ENCODE results near the gene TUBA1A.

TUBA1A gene

DNA sequence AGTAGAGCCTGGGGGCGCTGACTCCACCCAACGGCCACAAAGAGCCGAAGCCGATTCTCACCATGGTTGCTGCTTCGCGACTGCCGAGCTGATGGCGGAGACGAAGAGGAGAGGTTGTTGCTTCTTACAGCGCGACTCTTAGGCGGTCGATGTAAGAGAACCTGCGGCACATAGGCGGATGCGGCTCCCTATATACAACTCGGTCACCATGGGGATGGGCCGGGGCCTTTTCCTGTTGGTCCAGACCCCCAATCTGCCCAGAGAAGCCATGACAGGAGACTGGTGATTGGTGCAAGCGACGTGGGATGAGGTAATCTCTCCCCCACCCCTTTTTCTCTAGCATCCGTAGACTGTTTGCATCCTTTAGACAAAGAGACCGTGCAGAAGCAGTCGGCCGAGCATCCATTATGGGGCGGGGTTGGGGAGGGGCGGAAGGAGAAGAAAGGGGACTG, at the start of gene TUBA1A:
Gene TUBA1A (minus strand): TSS at position 165 of the 452 bp plus-strand sequence. CDS start 101 bp downstream, at position 64.
- peak; percentile 74 for DNase-seq (ENCODE audit: low read depth)

DNA sequence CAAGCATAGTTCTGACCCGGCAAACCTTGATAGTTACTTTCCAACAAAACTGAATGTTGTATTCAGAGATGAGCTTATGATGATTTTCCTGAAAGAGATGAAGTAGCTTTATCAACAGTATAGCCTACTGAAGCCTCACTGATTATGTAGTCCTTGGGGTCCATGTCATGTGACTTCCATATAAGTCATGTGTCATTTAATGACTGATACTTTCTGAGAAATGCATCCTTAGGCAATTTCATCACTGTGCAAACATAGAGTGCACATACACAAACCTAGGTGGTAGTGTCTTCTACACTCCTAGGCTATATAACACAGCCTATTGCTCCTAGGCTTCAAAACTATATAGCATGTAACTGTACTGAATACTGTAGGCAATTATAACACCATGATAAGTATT, 47.5 kb upstream of the TUBA1A start:
- H3K4me3 ChIP-seq (ENCODE audit: low read depth, low read length), result no peak overlapping the region
- no peak for DNase-seq (ENCODE audit: low read depth)
- TF ChIP-seq, protein P1, sequence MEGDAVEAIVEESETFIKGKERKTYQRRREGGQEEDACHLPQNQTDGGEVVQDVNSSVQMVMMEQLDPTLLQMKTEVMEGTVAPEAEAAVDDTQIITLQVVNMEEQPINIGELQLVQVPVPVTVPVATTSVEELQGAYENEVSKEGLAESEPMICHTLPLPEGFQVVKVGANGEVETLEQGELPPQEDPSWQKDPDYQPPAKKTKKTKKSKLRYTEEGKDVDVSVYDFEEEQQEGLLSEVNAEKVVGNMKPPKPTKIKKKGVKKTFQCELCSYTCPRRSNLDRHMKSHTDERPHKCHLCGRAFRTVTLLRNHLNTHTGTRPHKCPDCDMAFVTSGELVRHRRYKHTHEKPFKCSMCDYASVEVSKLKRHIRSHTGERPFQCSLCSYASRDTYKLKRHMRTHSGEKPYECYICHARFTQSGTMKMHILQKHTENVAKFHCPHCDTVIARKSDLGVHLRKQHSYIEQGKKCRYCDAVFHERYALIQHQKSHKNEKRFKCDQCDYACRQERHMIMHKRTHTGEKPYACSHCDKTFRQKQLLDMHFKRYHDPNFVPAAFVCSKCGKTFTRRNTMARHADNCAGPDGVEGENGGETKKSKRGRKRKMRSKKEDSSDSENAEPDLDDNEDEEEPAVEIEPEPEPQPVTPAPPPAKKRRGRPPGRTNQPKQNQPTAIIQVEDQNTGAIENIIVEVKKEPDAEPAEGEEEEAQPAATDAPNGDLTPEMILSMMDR (IDR thresholded peaks at IDR 0.05; ENCODE audit: low read depth, low read length, missing control alignments), result no peak

More for the DNA sequence above, at the start of gene TUBA1A:
- H3K4me3 ChIP-seq (ENCODE audit: low read depth, low read length), result peak within 1 kb of the TSS; percentile 64
- TF ChIP-seq, protein P1 (IDR thresholded peaks at IDR 0.05; ENCODE audit: low read depth, low read length, missing control alignments), result no peak

DNA sequence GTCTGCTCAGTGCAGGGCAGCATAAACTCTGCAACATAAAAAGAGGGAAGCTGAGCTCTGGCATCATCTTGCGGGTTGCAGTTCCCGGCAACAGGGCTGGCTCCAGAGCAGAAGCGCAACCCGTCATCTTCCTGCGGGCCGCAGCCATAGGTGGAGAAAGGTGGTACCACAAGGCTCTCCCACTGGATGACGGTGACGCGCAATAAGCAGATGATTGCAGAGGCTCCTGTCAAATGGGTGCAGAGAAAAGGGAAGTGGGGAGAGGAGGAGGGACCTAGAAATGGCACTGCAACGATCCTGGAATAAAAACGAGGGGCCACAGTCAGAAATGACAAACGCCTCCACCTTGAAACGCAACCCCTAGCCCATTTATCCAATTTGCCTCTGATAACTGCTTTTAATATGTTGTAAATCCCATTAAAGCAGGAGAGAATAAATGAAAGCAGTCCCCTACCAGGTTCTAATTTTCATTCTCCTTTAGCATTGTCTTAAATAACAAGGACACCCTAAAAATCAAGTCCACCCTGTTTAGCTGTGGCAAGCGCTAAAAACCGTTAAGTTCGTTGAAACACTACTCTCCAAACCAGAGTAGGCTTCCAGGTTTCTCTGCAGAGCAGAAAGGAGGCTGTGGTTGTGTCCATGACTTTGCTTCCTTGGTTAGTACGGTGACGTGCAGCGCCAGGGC, 45.1 kb upstream of the TUBA1A start:
- H3K4me3 ChIP-seq (ENCODE audit: low read depth, low read length), result peak overlapping the region; percentile 32
- TF ChIP-seq, protein P1 (IDR thresholded peaks at IDR 0.05; ENCODE audit: low read depth, low read length, missing control alignments), result no peak
- peak; percentile 38 for DNase-seq (ENCODE audit: low read depth)

DNA sequence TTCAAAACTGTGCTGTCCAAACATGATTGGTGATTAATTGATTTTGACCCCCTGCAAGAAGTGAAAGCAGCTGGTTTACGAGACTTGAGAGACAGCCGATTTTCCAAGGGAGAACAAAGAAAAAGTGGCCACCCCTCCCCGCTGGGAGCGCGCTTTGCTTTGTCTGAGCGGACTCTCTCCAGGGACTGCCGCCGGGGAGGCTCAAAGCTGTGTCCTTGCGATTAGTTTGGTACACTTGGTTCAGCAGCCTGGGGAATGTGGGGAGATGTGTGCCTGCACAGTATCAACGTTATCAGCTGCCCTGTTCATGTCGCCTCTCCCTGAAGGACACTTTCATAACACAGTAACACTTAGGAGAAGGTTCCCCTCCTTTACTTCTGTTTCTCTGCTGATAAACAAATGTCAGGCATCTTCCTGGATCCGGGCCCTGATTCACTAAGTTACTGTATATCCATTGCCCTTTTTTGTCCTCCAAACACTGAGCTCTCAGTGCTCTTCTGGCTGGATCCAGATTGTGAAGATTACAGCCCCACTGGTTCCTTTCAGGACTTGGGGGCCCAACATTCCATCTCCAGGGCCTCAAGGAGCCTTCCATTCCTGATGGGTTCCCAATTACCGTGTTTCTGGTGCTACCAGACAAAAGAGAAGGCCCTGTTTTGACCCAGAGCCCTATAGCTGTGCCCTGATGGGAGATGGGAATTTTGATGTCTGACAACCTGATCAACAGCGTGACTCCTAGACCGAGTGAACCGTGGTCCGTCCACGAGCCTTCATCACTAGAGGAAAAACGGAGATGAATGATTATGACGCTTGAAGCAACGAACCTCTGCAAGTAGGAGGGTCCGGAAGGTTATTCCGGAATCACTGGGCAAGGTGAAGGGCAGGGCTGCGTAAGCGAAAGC, 44.3 kb upstream of the TUBA1A start:
- TF ChIP-seq, protein P1 (IDR thresholded peaks at IDR 0.05; ENCODE audit: low read depth, low read length, missing control alignments), result no peak
- no peak for DNase-seq (ENCODE audit: low read depth)
- H3K4me3 ChIP-seq (ENCODE audit: low read depth, low read length), result peak overlapping the region; percentile 32

DNA sequence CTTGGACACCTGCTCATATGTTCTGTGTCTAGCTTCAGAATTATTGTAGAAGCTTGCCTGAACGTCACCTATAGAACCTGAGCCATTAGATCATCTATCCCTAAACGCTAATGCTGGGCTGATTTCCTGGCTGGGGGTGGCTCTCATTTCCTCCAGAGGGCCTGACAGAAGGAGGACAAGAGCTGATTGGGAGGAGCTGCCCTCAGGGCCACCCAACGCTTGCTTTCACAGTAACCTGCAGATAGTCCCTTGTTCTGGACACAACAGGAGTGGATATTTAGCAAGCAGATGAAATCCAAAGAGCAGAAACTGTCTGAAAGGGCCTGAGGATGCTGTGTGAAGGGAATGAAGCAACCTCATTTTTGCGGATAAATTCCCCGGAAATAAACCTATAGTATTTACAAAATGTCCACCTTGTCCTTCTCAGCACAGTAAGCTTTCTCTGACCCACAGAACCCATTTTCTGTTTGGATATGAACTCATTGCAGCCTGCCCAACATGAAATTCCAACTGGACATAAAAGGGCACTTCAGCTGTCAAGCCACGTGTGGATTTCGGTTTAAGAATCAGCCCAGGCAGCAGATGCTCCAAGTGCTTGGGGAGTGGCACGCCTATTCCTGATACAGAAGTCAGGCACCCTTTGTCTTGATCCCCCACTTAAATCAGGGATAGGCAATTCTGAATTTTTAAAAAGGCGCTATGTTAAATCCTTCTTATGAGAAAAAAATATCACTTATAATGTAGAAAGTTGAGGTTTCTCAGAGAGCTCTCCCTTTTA, 43.2 kb upstream of the TUBA1A start:
- no peak for DNase-seq (ENCODE audit: low read depth)
- no peak overlapping the region for H3K4me3 ChIP-seq (ENCODE audit: low read depth, low read length)
- TF ChIP-seq, protein P1 (IDR thresholded peaks at IDR 0.05; ENCODE audit: low read depth, low read length, missing control alignments), result no peak

DNA sequence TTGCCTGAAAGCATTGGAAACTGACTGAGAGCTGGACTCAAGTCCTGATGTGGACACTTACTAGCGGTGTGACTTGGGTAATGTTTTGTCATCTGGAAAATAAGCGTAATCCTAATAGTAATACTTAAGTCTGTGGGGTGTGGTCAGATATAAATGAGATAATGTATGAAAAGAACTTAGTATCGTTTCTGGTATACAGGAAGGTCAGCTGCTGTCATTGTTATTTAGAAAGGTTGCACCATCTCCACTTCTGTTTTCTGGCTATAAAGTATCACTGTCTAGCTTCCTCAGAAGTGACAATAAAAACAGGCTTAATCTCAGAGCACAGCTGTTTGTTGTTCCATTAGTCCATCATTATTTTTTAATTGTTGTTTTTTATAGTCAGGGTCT, 41.9 kb upstream of the TUBA1A start:
- no peak for DNase-seq (ENCODE audit: low read depth)
- H3K4me3 ChIP-seq (ENCODE audit: low read depth, low read length), result no peak overlapping the region
- TF ChIP-seq, protein P1 (IDR thresholded peaks at IDR 0.05; ENCODE audit: low read depth, low read length, missing control alignments), result no peak

Data from GM12864 (cell line).